OCI-LY1 (cell line): ENCODE data around the gene BCCIP.

Source experiments
- CTCF ChIP-seq: fragments of 200-600 bp; sonication (generic), shearing (Covaris generic); IDR thresholded peaks from 2 replicates; pipeline ENCODE4 v1.5.1; 2017; ENCODE audit warnings: mild to moderate bottlenecking, antibody characterized with exemption, low read length, moderate library complexity, mixed read lengths
- EZH2 ChIP-seq: fragments of 200-600 bp; sonication (generic), shearing (Covaris generic); IDR thresholded peaks from 2 replicates; pipeline ENCODE4 v1.8.0; 2017; ENCODE audit warnings: borderline replicate concordance, mixed run types, mild to moderate bottlenecking, antibody characterized with exemption, low read length, moderate library complexity, mixed read lengths

- no peak for TF ChIP-seq CTCF
- no peak for TF ChIP-seq EZH2
Observed at GRCh38 chr10:125799451-125800182, 23.7 kb upstream of the BCCIP start.
